ENCODE results near the gene FSCB.
"Not testable (repeated sequence)": the region's sequence is repeated elsewhere in the genome, so short reads cannot be mapped to it uniquely, and the experiment has no call there.

GRCh38 chr14:44515668-44516067 lies 8.6 kb upstream of the FSCB start:
- TF ChIP-seq, protein P1, sequence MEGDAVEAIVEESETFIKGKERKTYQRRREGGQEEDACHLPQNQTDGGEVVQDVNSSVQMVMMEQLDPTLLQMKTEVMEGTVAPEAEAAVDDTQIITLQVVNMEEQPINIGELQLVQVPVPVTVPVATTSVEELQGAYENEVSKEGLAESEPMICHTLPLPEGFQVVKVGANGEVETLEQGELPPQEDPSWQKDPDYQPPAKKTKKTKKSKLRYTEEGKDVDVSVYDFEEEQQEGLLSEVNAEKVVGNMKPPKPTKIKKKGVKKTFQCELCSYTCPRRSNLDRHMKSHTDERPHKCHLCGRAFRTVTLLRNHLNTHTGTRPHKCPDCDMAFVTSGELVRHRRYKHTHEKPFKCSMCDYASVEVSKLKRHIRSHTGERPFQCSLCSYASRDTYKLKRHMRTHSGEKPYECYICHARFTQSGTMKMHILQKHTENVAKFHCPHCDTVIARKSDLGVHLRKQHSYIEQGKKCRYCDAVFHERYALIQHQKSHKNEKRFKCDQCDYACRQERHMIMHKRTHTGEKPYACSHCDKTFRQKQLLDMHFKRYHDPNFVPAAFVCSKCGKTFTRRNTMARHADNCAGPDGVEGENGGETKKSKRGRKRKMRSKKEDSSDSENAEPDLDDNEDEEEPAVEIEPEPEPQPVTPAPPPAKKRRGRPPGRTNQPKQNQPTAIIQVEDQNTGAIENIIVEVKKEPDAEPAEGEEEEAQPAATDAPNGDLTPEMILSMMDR (IDR thresholded peaks at IDR 0.05), result not testable (repeated sequence)
- TF ChIP-seq POLR2A (IDR thresholded peaks at IDR 0.05), result not testable (repeated sequence)

Data from adrenal gland (tissue), 5 donors.